GM19240 (cell line): ENCODE data around the gene DENND2C.

Experiments used
- DNase-seq: peaks from one replicate; pipeline ENCODE4 v3.0.0; 2011; ENCODE audit warnings: low spot score; ENCODE audit not compliant: insufficient read length

The DENND2C gene

GRCh38 chr1:114545796-114546195 is 124.1 kb downstream of the DENND2C start:
- no peak for DNase-seq

- DNase-seq, result no peak
These were observed 124.5 kb downstream of the DENND2C start for GRCh38 chr1:114545315-114545714.

- no peak for DNase-seq
These were observed 129.0 kb downstream of the DENND2C start for GRCh38 chr1:114540821-114541220.

GRCh38 chr1:114540272-114540671 is 129.6 kb downstream of the DENND2C start:
- no peak for DNase-seq

- no peak for DNase-seq
These were observed 133.8 kb downstream of the DENND2C start for GRCh38 chr1:114536043-114536442.

- no peak for DNase-seq
These were observed 134.4 kb downstream of the DENND2C start for GRCh38 chr1:114535401-114535800.
